Activated naive CD4-positive, alpha-beta T cell treated with anti-CD3 and anti-CD28 coated beads for 36 hours (primary cell): ENCODE measurements around the gene APOL6. TPM values are rescaled to one million over a fixed set of nuclear protein-coding genes. Genes with fewer than 3 reads are reported as not detected.

Experiments used
- total RNA-seq, 2 experiments: library from RNA; stranded (reverse); gene quantifications; one replicate each; pipeline ENCODE4 v1.2.3, GENCODE V29; 2021

The APOL6 gene
- total RNA-seq, 2 experiments from 2014 or later, result 33.6 to 33.8 TPM

Other genes with a start within 250 kb of the APOL6 start
- gene MCM5, start 248.3 kb upstream of the APOL6 start, total RNA-seq, result 100 to 1,000 TPM; 293 to 301 TPM
- not detected for gene RASD2, start 107.6 kb upstream of the APOL6 start, total RNA-seq
- not detected for gene MB, start 31.1 kb upstream of the APOL6 start, total RNA-seq
- gene APOL5, start 69.4 kb downstream of the APOL6 start, total RNA-seq, result not detected